ENCODE results near the gene TMEM250. TPM values are rescaled to one million over a fixed set of nuclear protein-coding genes. Genes with fewer than 3 reads are reported as not detected.
A peak's percentile ranks its signal among the peaks of the same experiment; 100 is the strongest.

The TMEM250 gene
- total RNA-seq, 2 experiments from 2014 or later = 24.4 to 25.9 TPM

DNA sequence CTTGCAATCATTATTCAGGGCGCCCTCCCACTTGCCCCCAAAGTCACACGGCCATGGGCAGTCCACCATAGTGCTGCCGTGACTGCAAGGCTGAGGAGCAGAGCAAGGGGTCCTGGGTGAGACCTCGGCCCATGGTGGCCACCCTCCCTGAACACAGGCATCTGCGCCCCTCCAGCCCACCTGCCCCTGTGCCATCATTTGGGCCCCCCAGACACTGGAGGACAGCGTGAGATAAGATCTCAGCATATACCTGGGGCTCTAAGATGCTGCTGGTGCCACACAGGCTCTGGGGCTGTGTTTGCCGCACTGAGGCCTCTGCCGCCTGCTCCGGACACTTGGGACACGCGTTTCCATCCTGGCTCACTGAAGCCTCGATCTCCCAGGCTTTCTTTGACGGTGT lies 3.5 kb downstream of the TMEM250 start:
- Mint-ChIP-seq H3K27ac (peak overlapping the region; percentile 98), H3K4me3 (no peak overlapping the region), H3K4me1 (ENCODE audit: low read depth) (peaks cover 48% of the 10 kb centered on the region), H3K9me3 (no peaks in the 10 kb centered on the region), H3K36me3 (ENCODE audit: low read depth) (peaks cover 16% of the 10 kb centered on the region), H3K27me3 (no peaks in the 10 kb centered on the region)
- intact Hi-C loops (cut with micrococcal nuclease) = no loop called here
- CTCF ChIA-PET = interaction anchor here (0.5 to 0.7 kb wide), 2 partner anchors 56 to 154 kb away, joined by 3 read pairs; partner anchors contain the start of gene UBAC1
- ATAC-seq (no peak), DNase-seq (no peak)
- TF ChIP-seq, protein P1, sequence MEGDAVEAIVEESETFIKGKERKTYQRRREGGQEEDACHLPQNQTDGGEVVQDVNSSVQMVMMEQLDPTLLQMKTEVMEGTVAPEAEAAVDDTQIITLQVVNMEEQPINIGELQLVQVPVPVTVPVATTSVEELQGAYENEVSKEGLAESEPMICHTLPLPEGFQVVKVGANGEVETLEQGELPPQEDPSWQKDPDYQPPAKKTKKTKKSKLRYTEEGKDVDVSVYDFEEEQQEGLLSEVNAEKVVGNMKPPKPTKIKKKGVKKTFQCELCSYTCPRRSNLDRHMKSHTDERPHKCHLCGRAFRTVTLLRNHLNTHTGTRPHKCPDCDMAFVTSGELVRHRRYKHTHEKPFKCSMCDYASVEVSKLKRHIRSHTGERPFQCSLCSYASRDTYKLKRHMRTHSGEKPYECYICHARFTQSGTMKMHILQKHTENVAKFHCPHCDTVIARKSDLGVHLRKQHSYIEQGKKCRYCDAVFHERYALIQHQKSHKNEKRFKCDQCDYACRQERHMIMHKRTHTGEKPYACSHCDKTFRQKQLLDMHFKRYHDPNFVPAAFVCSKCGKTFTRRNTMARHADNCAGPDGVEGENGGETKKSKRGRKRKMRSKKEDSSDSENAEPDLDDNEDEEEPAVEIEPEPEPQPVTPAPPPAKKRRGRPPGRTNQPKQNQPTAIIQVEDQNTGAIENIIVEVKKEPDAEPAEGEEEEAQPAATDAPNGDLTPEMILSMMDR (IDR thresholded peaks at IDR 0.05) = no peak
- POLR2A ChIA-PET = no interaction called here

GRCh38 chr9:136114610-136115009 lies 4.1 kb downstream of the TMEM250 start:
- Mint-ChIP-seq H3K4me3 (no peak overlapping the region), H3K4me1 (ENCODE audit: low read depth) (peaks cover 50% of the 10 kb centered on the region), H3K27ac (peak overlapping the region; percentile 98), H3K36me3 (ENCODE audit: low read depth) (peaks cover 16% of the 10 kb centered on the region), H3K27me3 (no peaks in the 10 kb centered on the region), H3K9me3 (no peaks in the 10 kb centered on the region)
- DNase-seq = no peak
- ChIA-PET CTCF (interaction anchor here (0.5 to 0.7 kb wide), 2 partner anchors 56 to 153 kb away, joined by 3 read pairs; partner anchors contain the start of gene UBAC1), POLR2A (no interaction called here)
- TF ChIP-seq, protein P1 (IDR thresholded peaks at IDR 0.05) = no peak
- intact Hi-C loops (cut with micrococcal nuclease) = no loop called here
- no peak for ATAC-seq

DNA sequence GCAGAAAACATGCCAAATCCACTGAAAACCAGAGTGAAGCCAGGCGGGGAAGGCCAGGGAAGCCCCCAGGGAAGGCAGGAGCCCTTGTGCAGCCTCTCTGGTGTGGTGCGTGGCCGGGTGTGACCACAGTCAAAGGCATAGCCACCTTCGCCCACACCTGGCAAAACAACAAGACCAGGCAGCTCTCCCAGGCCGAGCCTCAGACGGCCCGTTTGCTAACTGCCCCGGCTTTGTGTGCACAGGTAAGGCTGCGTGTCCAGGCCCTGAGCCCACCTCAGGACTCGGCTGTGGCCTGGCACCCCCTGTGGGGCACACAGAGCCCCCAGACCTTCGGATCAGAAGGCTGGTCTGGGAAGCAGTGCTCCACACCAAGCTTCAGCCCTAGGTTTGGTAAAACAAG lies 6.1 kb downstream of the TMEM250 start:
- TF ChIP-seq, protein P1 (IDR thresholded peaks at IDR 0.05) = no peak
- intact Hi-C loops (cut with micrococcal nuclease) = no loop called here
- peaks cover 18% of the 10 kb centered on the region for H3K36me3 Mint-ChIP-seq (ENCODE audit: low read depth)
- ChIA-PET CTCF (interaction anchor here (1.7 to 2.6 kb wide), 2 partner anchors 10 to 22 kb away, joined by 8 read pairs; no protein-coding TSS in a partner anchor), POLR2A (interaction anchor here (1.0 to 1.2 kb wide), 2 partner anchors 11 to 17 kb away, joined by 5 read pairs; partner anchors contain the start of gene NACC2)
- no peaks in the 10 kb centered on the region for H3K9me3 Mint-ChIP-seq
- H3K4me3 Mint-ChIP-seq = peak overlapping the region; percentile 57
- H3K4me1 Mint-ChIP-seq (ENCODE audit: low read depth) = peaks cover 62% of the 10 kb centered on the region
- DNase-seq (no peak), ATAC-seq (no peak)
- H3K27me3 Mint-ChIP-seq = no peaks in the 10 kb centered on the region
- peak overlapping the region; percentile 98 for H3K27ac Mint-ChIP-seq

GRCh38 chr9:136111910-136112309 lies 6.8 kb downstream of the TMEM250 start:
- no peak for DNase-seq
- H3K27me3 Mint-ChIP-seq = no peaks in the 10 kb centered on the region
- peak overlapping the region; percentile 98 for H3K27ac Mint-ChIP-seq
- H3K4me1 Mint-ChIP-seq (ENCODE audit: low read depth) = peaks cover 65% of the 10 kb centered on the region
- ATAC-seq = no peak
- ChIA-PET CTCF (interaction anchor here (1.2 to 2.6 kb wide), 3 partner anchors 10 to 22 kb away, joined by 3 to 9 read pairs (median 8); no protein-coding TSS in a partner anchor), POLR2A (interaction anchor here (0.7 to 1.2 kb wide), 3 partner anchors 10 to 18 kb away, joined by 3 to 5 read pairs (median 5); partner anchors contain the start of gene NACC2)
- intact Hi-C loops (cut with micrococcal nuclease) = no loop called here
- TF ChIP-seq, protein P1 (IDR thresholded peaks at IDR 0.05) = no peak
- peak overlapping the region; percentile 87 for H3K4me3 Mint-ChIP-seq
- H3K36me3 Mint-ChIP-seq (ENCODE audit: low read depth) = peaks cover 20% of the 10 kb centered on the region
- H3K9me3 Mint-ChIP-seq = no peaks in the 10 kb centered on the region

DNA sequence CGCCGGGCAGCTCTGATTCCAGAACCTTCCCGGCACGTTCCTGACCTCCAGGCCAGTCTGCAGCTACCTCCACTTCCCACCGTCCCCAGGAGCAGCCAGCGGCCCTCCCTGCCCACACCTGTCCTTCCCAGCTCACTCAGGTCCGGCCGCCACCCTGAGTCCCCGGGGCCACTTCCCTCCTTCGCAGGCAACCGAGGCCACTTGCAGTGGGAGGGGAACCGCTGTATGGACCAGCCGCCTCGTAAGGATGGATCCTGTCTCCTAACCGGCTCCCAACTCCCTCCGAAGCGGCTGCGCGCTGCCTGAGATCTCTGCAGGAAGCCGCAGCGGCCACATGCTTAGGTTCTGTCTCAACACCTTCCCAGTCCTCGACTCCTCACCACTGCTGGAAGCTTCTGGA lies 7.5 kb downstream of the TMEM250 start:
- Mint-ChIP-seq H3K36me3 (ENCODE audit: low read depth) (peaks cover 20% of the 10 kb centered on the region), H3K4me3 (peak overlapping the region; percentile 87), H3K27ac (peak overlapping the region; percentile 98), H3K27me3 (no peaks in the 10 kb centered on the region), H3K4me1 (ENCODE audit: low read depth) (peaks cover 69% of the 10 kb centered on the region), H3K9me3 (no peaks in the 10 kb centered on the region)
- DNase-seq (no peak), ATAC-seq (no peak)
- ChIA-PET CTCF (interaction anchor here (1.2 to 2.6 kb wide), 3 partner anchors 11 to 21 kb away, joined by 3 to 9 read pairs (median 8); no protein-coding TSS in a partner anchor), POLR2A (interaction anchor here (6.9 kb wide), 1 partner anchor 15 kb away, joined by 51 read pairs; the partner anchor contains the start of gene NACC2)
- intact Hi-C loops (cut with micrococcal nuclease) = no loop called here
- TF ChIP-seq, protein P1 (IDR thresholded peaks at IDR 0.05) = no peak
